SIG-M5 treated with dmso at 0.1 percent for 504 hours (cell line): ENCODE results near the gene STRIP2.

Experiments used
- DNase-seq: peaks from one replicate; lab custom pipeline; 2025; ENCODE audit not compliant: unreplicated experiment; lab: John Stamatoyannopoulos, UW

The STRIP2 gene

GRCh38 chr7:129492391-129492790 is 58.2 kb downstream of the STRIP2 start:
- DNase-seq: no peak

GRCh38 chr7:129493555-129493954 is 59.3 kb downstream of the STRIP2 start:
- no peak for DNase-seq

DNA sequence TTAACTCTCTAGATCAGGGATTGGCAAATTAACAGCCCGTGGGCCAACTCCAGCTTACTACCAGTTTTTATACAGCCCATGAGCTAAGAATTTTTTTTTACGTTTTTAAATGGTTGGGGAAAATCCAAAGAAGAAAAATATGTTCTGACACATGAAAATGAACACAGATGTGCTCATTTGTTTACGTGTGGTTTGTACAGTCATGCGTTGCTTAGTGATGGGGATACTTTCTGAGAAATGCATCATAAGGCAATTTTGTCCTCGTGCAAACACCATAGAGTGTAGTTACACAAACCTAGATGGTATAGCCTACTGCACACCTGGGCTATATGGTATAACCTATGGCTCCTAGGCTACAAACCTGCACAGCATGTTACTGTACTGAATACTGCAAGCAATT is 59.8 kb downstream of the STRIP2 start:
- DNase-seq: no peak

GRCh38 chr7:129495987-129496386 is 61.8 kb downstream of the STRIP2 start:
- no peak for DNase-seq

DNA sequence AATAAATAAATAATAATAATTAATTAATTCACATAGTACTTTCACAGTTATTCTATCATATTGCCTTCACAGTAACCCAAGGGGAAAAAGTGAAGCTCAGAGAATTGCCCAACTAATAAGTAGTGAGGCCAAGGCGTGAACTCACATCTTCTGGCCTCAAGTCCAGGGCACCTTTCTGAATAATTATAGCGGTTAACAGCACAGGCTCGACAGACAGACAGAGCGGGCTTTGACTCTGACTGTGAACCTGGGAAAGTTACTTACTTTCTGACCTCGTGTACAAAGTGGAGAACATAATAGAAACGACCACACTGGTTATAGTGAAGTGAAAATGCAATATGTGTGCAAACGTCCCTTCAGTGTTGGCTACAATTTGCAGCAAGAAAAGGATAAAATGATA is 62.4 kb downstream of the STRIP2 start:
- no peak for DNase-seq

GRCh38 chr7:129497156-129497555 is 62.9 kb downstream of the STRIP2 start:
- no peak for DNase-seq

GRCh38 chr7:129498021-129498420 is 63.8 kb downstream of the STRIP2 start:
- no peak for DNase-seq

DNA sequence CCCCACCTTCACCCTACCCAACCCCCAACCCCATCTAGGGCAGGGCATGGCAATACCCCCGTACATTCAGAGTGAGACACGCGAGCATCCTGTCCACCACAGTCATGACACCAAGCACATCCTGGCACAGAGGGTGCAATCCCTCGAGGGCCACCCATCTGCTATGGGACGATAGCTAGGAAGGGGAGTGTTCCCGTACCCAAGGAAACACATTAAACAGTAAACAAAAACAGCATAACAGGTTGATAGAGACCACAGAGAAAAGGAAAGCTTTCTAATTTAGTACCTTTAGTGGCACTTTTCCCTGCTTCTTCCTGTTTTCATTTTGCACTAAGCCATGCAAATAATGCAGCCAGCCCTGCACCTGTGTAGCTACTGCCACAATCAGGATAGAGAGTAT is 65.8 kb downstream of the STRIP2 start:
- DNase-seq: no peak

DNA sequence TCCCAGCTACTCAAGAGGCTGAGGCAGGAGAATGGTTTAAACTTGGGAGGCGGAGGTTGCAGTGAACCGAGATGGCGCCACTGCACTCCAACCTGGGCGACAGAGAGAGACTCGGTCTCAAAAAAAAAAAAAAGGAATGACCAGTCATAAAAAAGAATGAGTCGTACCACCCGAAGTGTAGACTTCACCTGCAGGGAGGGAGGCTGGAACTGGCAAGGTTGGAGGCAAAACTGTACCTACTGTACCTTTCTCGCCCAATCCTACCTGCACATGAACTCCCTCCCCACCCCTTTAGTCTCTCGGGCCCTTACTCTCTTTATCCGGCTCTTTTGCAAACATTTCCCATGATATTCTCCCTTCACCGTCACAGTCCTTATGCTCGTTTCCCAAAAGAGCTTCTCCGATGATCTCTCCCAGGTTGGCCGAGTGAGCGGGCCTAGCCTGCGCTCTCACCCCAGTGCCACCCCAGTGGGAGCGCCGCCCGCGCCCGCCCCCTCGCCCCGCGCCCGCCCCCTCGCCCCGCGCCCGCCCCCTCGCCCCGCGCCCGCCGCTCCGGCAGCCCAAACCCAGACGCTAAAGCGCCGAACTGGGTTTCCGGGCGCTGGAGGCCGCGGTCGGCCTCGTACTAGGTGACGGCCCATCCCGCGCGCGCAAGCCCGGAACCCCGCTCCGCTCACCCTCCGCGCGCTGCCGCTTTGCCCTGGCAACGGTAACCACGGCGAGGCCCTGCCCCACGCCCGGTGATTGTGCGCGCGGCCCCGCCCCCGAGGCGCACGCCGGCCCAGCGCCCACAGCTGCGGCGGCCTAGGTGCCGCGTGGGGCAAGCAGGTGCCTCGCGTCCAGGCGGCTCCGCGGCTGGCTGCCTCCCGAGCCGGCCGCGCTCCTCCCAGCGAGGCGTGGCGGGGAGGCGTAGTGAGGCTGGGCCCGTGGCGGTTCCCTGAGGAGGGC is 67.8 kb downstream of the STRIP2 start, which contains the start of gene SMKR1:
SMKR1 (plus strand) TSS at position 772 of the 948 bp plus-strand sequence. CDS start 294 bp downstream, outside the sequence.
- DNase-seq: peak; percentile 35

DNA sequence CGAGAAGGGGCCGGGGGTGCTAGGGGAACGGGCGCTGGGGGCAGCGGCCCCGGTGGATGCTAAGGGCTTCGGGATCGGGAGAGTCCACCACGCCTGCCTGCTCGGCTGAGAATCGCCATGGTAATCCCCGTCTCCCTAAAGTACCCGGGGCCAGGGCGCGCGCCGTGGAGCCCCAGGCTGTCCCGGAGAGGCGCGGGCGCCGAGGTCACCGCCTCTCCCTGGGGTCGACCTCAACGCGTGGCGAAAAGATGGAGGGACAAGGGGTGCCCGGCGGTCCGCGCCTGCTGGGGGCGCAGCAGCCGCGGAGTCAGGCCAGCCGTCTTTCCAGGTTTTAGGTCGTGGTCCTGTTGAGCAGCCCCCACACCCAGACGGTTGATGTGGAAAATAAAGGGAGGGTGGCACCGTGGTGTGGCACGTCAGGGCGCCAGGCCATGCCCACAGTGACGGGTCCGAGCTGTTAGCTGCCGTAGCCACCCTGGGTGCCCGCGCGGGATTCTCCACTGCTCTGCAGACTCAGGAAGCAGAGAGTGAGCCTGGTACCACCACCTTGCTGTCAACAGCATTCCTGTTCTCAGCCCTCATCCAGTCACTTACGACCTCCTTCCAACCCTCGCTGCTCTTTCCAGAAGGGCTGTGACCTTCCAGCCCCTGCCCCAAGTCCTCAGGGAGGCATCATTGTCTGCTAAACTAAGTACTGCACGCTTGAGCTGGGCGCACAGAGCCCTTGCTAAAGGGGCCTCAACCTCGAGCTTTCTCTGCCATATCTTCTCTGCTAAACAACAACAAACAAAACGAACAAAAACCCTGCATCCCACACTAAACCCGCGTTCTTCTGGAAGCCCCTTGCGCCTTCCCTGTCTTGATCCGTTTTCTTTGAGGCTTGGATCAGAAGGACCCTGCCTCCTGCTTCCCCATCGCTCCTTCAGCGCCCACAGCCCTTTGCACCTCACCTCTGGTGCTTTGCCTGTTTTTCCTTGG is 68.8 kb downstream of the STRIP2 start:
- no peak for DNase-seq

DNA sequence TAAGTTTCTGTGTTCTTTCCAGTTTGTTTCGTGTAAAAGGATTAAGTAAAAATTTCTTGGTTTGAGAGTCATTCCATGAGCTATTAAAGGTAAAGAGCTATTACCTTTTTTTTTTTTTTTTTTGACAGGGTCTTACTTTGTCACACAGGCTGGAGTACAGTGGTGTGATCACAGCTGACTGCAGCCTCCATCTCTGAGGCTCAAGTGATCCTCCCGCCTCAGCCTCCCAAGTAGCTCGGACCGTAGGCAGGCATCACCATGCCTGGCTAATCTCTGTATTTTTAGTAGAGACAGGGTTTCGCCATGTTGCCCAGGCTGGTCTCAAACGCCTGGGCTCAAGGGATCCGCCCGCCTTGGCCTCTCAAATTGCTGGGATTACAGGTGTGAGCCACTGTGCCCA is 69.5 kb downstream of the STRIP2 start:
- no peak for DNase-seq

- no peak for DNase-seq
Measured at GRCh38 chr7:129512192-129512591, 78.0 kb downstream of the STRIP2 start.

- DNase-seq: no peak
Measured at GRCh38 chr7:129513546-129513945, 79.3 kb downstream of the STRIP2 start.

- DNase-seq: no peak
Measured at GRCh38 chr7:129514683-129515082, 80.5 kb downstream of the STRIP2 start.

- DNase-seq: no peak
Measured at GRCh38 chr7:129515381-129515780, 81.1 kb downstream of the STRIP2 start.

- no peak for DNase-seq
Measured at GRCh38 chr7:129517931-129518330, 83.7 kb downstream of the STRIP2 start.

GRCh38 chr7:129519464-129519863 is 85.2 kb downstream of the STRIP2 start:
- no peak for DNase-seq

DNA sequence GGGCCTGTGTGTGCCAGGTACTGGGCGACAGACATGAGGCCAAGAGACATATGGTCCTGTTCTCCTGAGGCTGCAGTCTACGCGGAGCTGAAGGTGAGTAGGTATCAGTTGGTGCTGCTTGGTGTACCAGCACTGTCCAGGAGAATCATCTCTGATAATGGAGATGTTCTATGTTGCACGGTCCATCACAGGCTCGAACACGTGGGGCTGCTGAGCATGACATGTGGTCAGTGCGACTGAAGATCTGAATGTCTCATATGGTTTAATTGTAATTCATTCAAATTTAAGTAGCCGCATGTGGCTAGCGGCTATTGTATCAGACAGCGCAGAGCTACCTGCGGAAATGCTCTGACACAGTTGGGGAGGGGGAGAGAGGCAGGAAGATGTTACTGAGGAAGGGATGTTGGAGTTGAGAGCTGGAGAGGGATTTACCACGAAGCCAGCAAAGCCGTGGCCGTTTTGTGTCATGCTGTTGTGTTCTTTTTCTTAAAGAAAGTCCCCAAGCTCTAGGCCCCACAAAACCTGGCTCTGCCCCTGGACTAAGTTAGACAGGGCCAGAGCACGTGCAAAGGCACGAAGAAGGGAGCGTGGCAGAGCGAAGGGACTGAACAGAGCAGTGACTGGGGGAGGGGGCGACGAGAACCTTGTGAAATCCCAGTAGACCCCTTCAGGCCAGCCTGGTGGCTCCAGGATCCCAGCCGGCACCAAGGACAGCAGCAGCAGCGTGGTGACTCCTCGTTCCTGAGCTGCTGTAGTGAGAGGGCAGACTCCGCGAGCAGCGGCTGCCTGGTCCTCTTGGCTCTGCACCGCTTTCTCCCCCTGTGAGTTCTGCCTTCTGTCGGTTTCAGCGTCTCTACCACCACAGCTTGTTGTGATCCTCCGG is 88.1 kb downstream of the STRIP2 start:
- DNase-seq: no peak

- DNase-seq: no peak
Measured at GRCh38 chr7:129522971-129523340, 88.7 kb downstream of the STRIP2 start.

GRCh38 chr7:129523924-129524323 is 89.7 kb downstream of the STRIP2 start:
- DNase-seq: no peak

DNA sequence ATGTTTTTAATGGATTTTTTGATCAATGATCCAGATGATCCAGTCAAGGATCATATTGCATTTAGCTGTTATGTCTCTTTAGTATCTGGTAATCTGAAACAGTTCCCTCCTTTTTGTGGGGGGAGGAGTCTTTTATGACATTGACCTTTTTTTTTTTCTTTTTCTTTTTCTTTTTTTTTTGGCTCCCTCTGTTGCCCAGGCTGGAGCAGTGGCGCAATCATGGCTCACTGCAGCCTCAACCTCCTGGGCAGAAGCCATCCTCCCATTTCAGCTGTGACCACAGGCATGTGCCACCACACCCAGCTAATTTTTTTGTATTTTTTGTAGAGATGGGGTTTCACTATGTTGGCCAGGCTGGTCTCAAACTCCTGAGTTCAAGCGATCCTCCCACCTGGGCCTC is 90.2 kb downstream of the STRIP2 start:
- DNase-seq: peak; percentile 41
